GM18499 (cell line): ENCODE data around the gene HOXA3.

ENCODE experiments used
- ATAC-seq: cut with Tn5 transposase; IDR thresholded peaks from one replicate; pipeline ENCODE4 v1.9.1; 2021; ENCODE audit warnings: moderate number of reproducible peaks; ENCODE audit not compliant: insufficient read depth, unreplicated experiment

HOXA3 gene

GRCh38 chr7:27158436-27159265, 6.3 kb upstream of the HOXA3 start:
- no peak for ATAC-seq

- no peak for ATAC-seq
Observed at GRCh38 chr7:27157702-27158431, 5.5 kb upstream of the HOXA3 start.

GRCh38 chr7:27156916-27157701, 4.7 kb upstream of the HOXA3 start:
- ATAC-seq, result no peak

GRCh38 chr7:27156508-27156898, 4.1 kb upstream of the HOXA3 start, which contains the start of gene HOXA7:
Gene HOXA7 (minus strand): TSS chr7:27156675. CDS start chr7:27156545, 130 bp downstream.
- no peak for ATAC-seq

GRCh38 chr7:27155816-27156507, 3.6 kb upstream of the HOXA3 start:
- ATAC-seq, result no peak

GRCh38 chr7:27154901-27155815, 2.8 kb upstream of the HOXA3 start:
- no peak for ATAC-seq

- ATAC-seq, result no peak
Observed at GRCh38 chr7:27154369-27154768, 2.0 kb upstream of the HOXA3 start.

- no peak for ATAC-seq
Observed at GRCh38 chr7:27153526-27153925, 1.1 kb upstream of the HOXA3 start.

- ATAC-seq, result no peak
Observed at GRCh38 chr7:27152816-27153442, 546 bp upstream of the HOXA3 start.

GRCh38 chr7:27151341-27151930, 947 bp downstream of the HOXA3 start:
- no peak for ATAC-seq

GRCh38 chr7:27150568-27151340, 1.6 kb downstream of the HOXA3 start:
- no peak for ATAC-seq

- ATAC-seq, result no peak
Observed at GRCh38 chr7:27149842-27150567, 2.4 kb downstream of the HOXA3 start.

- ATAC-seq, result no peak
Observed at GRCh38 chr7:27148756-27149641, 3.4 kb downstream of the HOXA3 start.

- no peak for ATAC-seq
Observed at GRCh38 chr7:27148031-27148755, 4.2 kb downstream of the HOXA3 start.
